Endodermal cell (in vitro differentiated cells): ENCODE data around the gene GNPDA1. TPM values are rescaled to one million over a fixed set of nuclear protein-coding genes. Genes with fewer than 3 reads are reported as not detected.

Experiments
- DNase-seq: peaks from one replicate; pipeline ENCODE4 v3.0.0-alpha.2; 2017
- H3K27ac ChIP-seq: 2 replicates; pipeline ENCODE4 v1.5.1; 2013; ENCODE audit warnings: mild to moderate bottlenecking, low read depth, low read length, moderate library complexity
- H3K27me3 ChIP-seq: 2 replicates; pipeline ENCODE4 v1.6.1; 2013; ENCODE audit warnings: mild to moderate bottlenecking, low read length, moderate library complexity; ENCODE audit not compliant: insufficient read depth, control insufficient read depth, poor library complexity, severe bottlenecking
- H3K36me3 ChIP-seq: 2 replicates; pipeline ENCODE4 v1.7.0; 2013; ENCODE audit warnings: mild to moderate bottlenecking, low read length, moderate library complexity; ENCODE audit not compliant: control insufficient read depth, insufficient read depth
- H3K4me1 ChIP-seq: one replicate; pipeline ENCODE4 v1.7.0; 2013; ENCODE audit warnings: low read length; ENCODE audit not compliant: control insufficient read depth, insufficient read depth
- H3K4me3 ChIP-seq: 2 replicates; pipeline ENCODE4 v1.5.1; 2013; ENCODE audit warnings: mild to moderate bottlenecking, low read length, moderate library complexity
- H3K9ac ChIP-seq: 2 replicates; pipeline ENCODE4 v1.6.1; 2013; ENCODE audit warnings: mild to moderate bottlenecking, low read length, moderate library complexity; ENCODE audit not compliant: poor library complexity, severe bottlenecking; ENCODE audit errors: extremely low read depth
- H3K9me3 ChIP-seq: 2 replicates; pipeline ENCODE4 v1.6.1; 2013; ENCODE audit warnings: mild to moderate bottlenecking, low read length, moderate library complexity; ENCODE audit not compliant: control insufficient read depth
- H3K27ac Mint-ChIP-seq: 2 replicates; pipeline ENCODE4 v1.8.0; 2020; ENCODE audit warnings: mixed read lengths
- H3K27me3 Mint-ChIP-seq: 2 replicates; pipeline ENCODE4 v1.8.0; 2021; ENCODE audit warnings: mild to moderate bottlenecking, mixed read lengths; ENCODE audit not compliant: insufficient read depth
- H3K36me3 Mint-ChIP-seq: 2 replicates; pipeline ENCODE4 v1.8.0; 2020; ENCODE audit warnings: low read depth, mixed read lengths
- H3K4me1 Mint-ChIP-seq: 2 replicates; pipeline ENCODE4 v1.8.0; 2020; ENCODE audit warnings: mixed read lengths
- H3K4me3 Mint-ChIP-seq: 2 replicates; pipeline ENCODE4 v1.8.0; 2020; ENCODE audit warnings: mild to moderate bottlenecking, moderate library complexity, mixed read lengths
- H3K9me3 Mint-ChIP-seq: 2 replicates; pipeline ENCODE4 v1.8.0; 2020; ENCODE audit warnings: mild to moderate bottlenecking, mixed read lengths
- CTCF ChIP-seq: fragments of 200-600 bp; sonication (generic); conservative IDR thresholded peaks from 2 replicates; pipeline ENCODE4 v1.5.0; 2021; ENCODE audit warnings: antibody characterized with exemption, mild to moderate bottlenecking
- WGBS, 2 experiments: methylation state at CpG; one replicate each; pipeline versions ENCODE4 v1.1.5 to v1.1.7; 2013; ENCODE audit warnings: missing lambda C conversion rate in 2 of 2, mixed read lengths in 1 of 2; ENCODE audit not compliant: insufficient coverage in 1 of 2, insufficient read length in 1 of 2; 5-methylcytosine and 5-hydroxymethylcytosine counted together
- total RNA-seq, 2 donors: library from RNA; stranded (reverse); fragmentation: NEBNext Ultra II Directional in 1 of 2; extraction: Animal tissue kit (Norgen Biotek cat#: 25700) in 1 of 2; gene quantifications; 2 replicates in 1 of 2; 3 replicates in 1 of 2; pipeline ENCODE4 v1.2.1, GENCODE V29; 2021

The GNPDA1 gene
- total RNA-seq, 2 donors from 2014 or later = 90.9 to 118 TPM

- WGBS, 2 experiments = 0% methylated on average over 1 of the region's 1 CpG; no CpG with 5 or more reads in 1 of the 2 experiments
- H3K4me3 ChIP-seq = no peak overlapping the region
- Mint-ChIP-seq H3K27ac (no peak overlapping the region), H3K36me3 (peaks cover 59% of the 10 kb centered on the region), H3K4me1 (no peaks in the 10 kb centered on the region), H3K4me3 (no peak overlapping the region), H3K9me3 (no peaks in the 10 kb centered on the region), H3K27me3 (no peaks in the 10 kb centered on the region)
- no peaks in the 10 kb centered on the region for H3K27me3 ChIP-seq
- no peak overlapping the region for H3K27ac ChIP-seq
- no peak for DNase-seq
- peaks cover 80% of the 10 kb centered on the region for H3K36me3 ChIP-seq
- H3K9ac ChIP-seq = no peak overlapping the region
- H3K9me3 ChIP-seq = no peaks in the 10 kb centered on the region
- H3K4me1 ChIP-seq = no peaks in the 10 kb centered on the region
- TF ChIP-seq CTCF = no peak
Observed at GRCh38 chr5:141989720-141990119, 23.1 kb downstream of the GNPDA1 start.

GRCh38 chr5:141986072-141986471 is 26.8 kb downstream of the GNPDA1 start:
- H3K27ac Mint-ChIP-seq = no peak overlapping the region
- TF ChIP-seq CTCF = no peak
- H3K4me1 ChIP-seq = no peaks in the 10 kb centered on the region
- H3K9me3 ChIP-seq = no peaks in the 10 kb centered on the region
- no peak overlapping the region for H3K4me3 Mint-ChIP-seq
- no peak overlapping the region for H3K27ac ChIP-seq
- peaks cover 86% of the 10 kb centered on the region for H3K36me3 ChIP-seq
- no peak for DNase-seq
- no peak overlapping the region for H3K4me3 ChIP-seq
- H3K4me1 Mint-ChIP-seq = no peaks in the 10 kb centered on the region
- no peak overlapping the region for H3K9ac ChIP-seq
- H3K27me3 ChIP-seq = no peaks in the 10 kb centered on the region
- H3K27me3 Mint-ChIP-seq = no peaks in the 10 kb centered on the region
- H3K9me3 Mint-ChIP-seq = no peaks in the 10 kb centered on the region
- peaks cover 53% of the 10 kb centered on the region for H3K36me3 Mint-ChIP-seq

GRCh38 chr5:141982626-141983025 is 30.2 kb downstream of the GNPDA1 start:
- 50 to 57% methylated on average over 2 of the region's 2 CpGs for WGBS, 2 experiments
- Histone ChIP-seq H3K4me1 (no peaks in the 10 kb centered on the region), H3K27me3 (no peaks in the 10 kb centered on the region), H3K4me3 (no peak overlapping the region), H3K36me3 (peaks cover 95% of the 10 kb centered on the region), H3K9me3 (no peaks in the 10 kb centered on the region), H3K27ac (no peak overlapping the region), H3K9ac (no peak overlapping the region)
- H3K36me3 Mint-ChIP-seq = peaks cover 68% of the 10 kb centered on the region
- H3K27ac Mint-ChIP-seq = no peak overlapping the region
- no peak for DNase-seq
- no peak overlapping the region for H3K4me3 Mint-ChIP-seq
- H3K9me3 Mint-ChIP-seq = no peaks in the 10 kb centered on the region
- no peaks in the 10 kb centered on the region for H3K4me1 Mint-ChIP-seq
- no peak for TF ChIP-seq CTCF
- H3K27me3 Mint-ChIP-seq = no peaks in the 10 kb centered on the region
